OCI-LY7 (cell line): ENCODE data around the gene UHRF1.

ENCODE experiments used
- CTCF ChIP-seq: fragments of 200-600 bp; sonication (generic); conservative IDR thresholded peaks from 2 replicates; pipeline ENCODE4 v1.5.1; 2014; ENCODE audit warnings: mild to moderate bottlenecking, antibody characterized with exemption, low read length, moderate library complexity, mixed read lengths
- EZH2phosphoT487 ChIP-seq: fragments of 200-600 bp; sonication (generic); IDR thresholded peaks from 2 replicates; pipeline ENCODE4 v1.6.1; 2018; ENCODE audit warnings: low read depth, borderline replicate concordance, mild to moderate bottlenecking, mixed run types, antibody characterized with exemption, low read length, moderate library complexity, mixed read lengths

GRCh38 chr19:4986471-4986891, 77.2 kb downstream of the UHRF1 start:
- TF ChIP-seq CTCF, result no peak
- no peak for TF ChIP-seq EZH2phosphoT487
